HepG2 (cell line): ENCODE measurements around the gene TMEFF2. TPM values are rescaled to one million over a fixed set of nuclear protein-coding genes. Genes with fewer than 3 reads are reported as not detected.

Experiments used
- ATAC-seq: fragments of 200-7000 bp; cut with Tn5 transposase; 3 replicates; pipeline ENCODE4 v1.9.1; 2020; ENCODE audit warnings: mild to moderate bottlenecking, moderate library complexity
- BruUV-seq: library from RNA; stranded (reverse); fragments of 400-500 nt; replicated peaks from 2 replicates; lab custom pipeline; 2021; lab: Mats Ljungman, UMichigan
- CTCF ChIA-PET: fragments of 300-600 bp; formaldehyde crosslinking; extraction: SDS; loops from one replicate; lab custom pipeline; 2021; ENCODE audit warnings: low total read pairs, inconsistent platforms, low intra/inter-chr PET ratio; lab: Yijun Ruan, JAX
- POLR2A ChIA-PET: fragments of 350-600 bp; sonication (Branson Sonifier 250); formaldehyde crosslinking; loops from one replicate; lab custom pipeline; 2020; ENCODE audit warnings: antibody characterized with exemption, inconsistent platforms; lab: Yijun Ruan, JAX
- DNase-seq: peaks from one replicate; pipeline ENCODE4 v3.0.0-alpha.2; 2015; ENCODE audit warnings: low spot score
- FAIRE-seq: peaks from 3 replicates; lab custom pipeline; 2011; peaks lifted over from hg19 to GRCh38; lab: Jason Lieb, UNC
- H2AFZ ChIP-seq: one replicate; pipeline ENCODE4 v1.6.1; 2011; ENCODE audit warnings: low read length, inconsistent platforms
- H3K27ac ChIP-seq: fragments of 300-600 bp; 3 replicates; pipeline ENCODE4 v1.8.0; 2011; ENCODE audit warnings: mixed run types, mild to moderate bottlenecking, mixed read lengths, low read length, inconsistent platforms; ENCODE audit not compliant: insufficient read depth; ENCODE audit errors: extremely low read length
- H3K27me3 ChIP-seq, 2 experiments: fragments of 200-600 bp in 1 of 2; 2 replicates in 1 of 2; 3 replicates in 1 of 2; pipeline versions ENCODE4 v1.6.0 to v1.8.0; 2011; ENCODE audit warnings: low read length in 2 of 2, mild to moderate bottlenecking in 2 of 2, moderate library complexity in 2 of 2, inconsistent platforms in 1 of 2; ENCODE audit not compliant: insufficient read depth in 2 of 2, control insufficient read depth in 1 of 2
- H3K36me3 ChIP-seq, 2 experiments: fragments of 200-600 bp in 1 of 2; replicated peaks in 1 of 2; 2 replicates in 1 of 2; 3 replicates in 1 of 2; pipeline versions ENCODE4 v1.5.1 to v1.8.0; 2011; ENCODE audit warnings: low read length in 2 of 2, inconsistent platforms in 1 of 2; ENCODE audit not compliant: insufficient read depth in 2 of 2, control insufficient read depth in 1 of 2
- H3K4me1 ChIP-seq: 2 replicates; pipeline ENCODE4 v1.5.1; 2012; ENCODE audit warnings: low read length, inconsistent platforms; ENCODE audit not compliant: insufficient read depth
- H3K4me2 ChIP-seq: 2 replicates; pipeline ENCODE4 v1.6.0; 2011; ENCODE audit warnings: low read depth, low read length, inconsistent platforms
- H3K4me3 ChIP-seq, 3 experiments: fragments of 200-600 bp in 1 of 3; sonication (generic), shearing (Covaris generic) in 1 of 3; replicated peaks in 1 of 3; 2 replicates each; pipeline ENCODE4 v1.5.1; 2011 to 2016; ENCODE audit warnings: low read length in 3 of 3, inconsistent platforms in 2 of 3, low read depth in 2 of 3, mild to moderate bottlenecking in 2 of 3, control low read depth in 1 of 3, mixed read lengths in 1 of 3; ENCODE audit not compliant: insufficient read depth in 1 of 3
- H3K79me2 ChIP-seq: one replicate; pipeline ENCODE4 v1.6.1; 2011; ENCODE audit warnings: low read length, inconsistent platforms; ENCODE audit not compliant: insufficient read depth
- H3K9ac ChIP-seq: 2 replicates; pipeline ENCODE4 v1.6.0; 2011; ENCODE audit warnings: mild to moderate bottlenecking, low read depth, low read length, inconsistent platforms; ENCODE audit not compliant: insufficient read depth
- H3K9me3 ChIP-seq: 2 replicates; pipeline ENCODE4 v1.5.1; 2012; ENCODE audit warnings: mild to moderate bottlenecking, low read length
- H4K20me1 ChIP-seq: 2 replicates; pipeline ENCODE4 v1.6.0; 2011; ENCODE audit warnings: inconsistent platforms, mild to moderate bottlenecking, low read length, moderate library complexity; ENCODE audit not compliant: insufficient read depth
- NFE2L2 ChIP-seq: fragments of 150-350 bp; IDR thresholded peaks from 2 replicates; pipeline ENCODE4 v1.6.1; 2014; ENCODE audit warnings: low read length
- ZGPAT ChIP-seq: IDR thresholded peaks from 2 replicates; pipeline ENCODE4 v1.6.1; 2016; ENCODE audit warnings: mild to moderate bottlenecking
- ZNF318 ChIP-seq: sonication (generic); formaldehyde crosslinking; IDR thresholded peaks from 2 replicates; pipeline ENCODE4 v1.4.0; 2020; ENCODE audit warnings: mild to moderate bottlenecking, missing genetic modification reagents
- ZNF724P ChIP-seq: sonication (generic); formaldehyde crosslinking; IDR thresholded peaks from 2 replicates; pipeline ENCODE4 v1.8.0; 2022; ENCODE audit warnings: missing genetic modification reagents, borderline replicate concordance
- WGBS: methylation state at CpG from one replicate; pipeline ENCODE4 v1.1.6; 2017; ENCODE audit warnings: low lambda C conversion rate; 5-methylcytosine and 5-hydroxymethylcytosine counted together
- in situ Hi-C: cut with HindIII; loops from 2 replicates; pipeline ENCODE4 v1.10.0; 2017; ENCODE audit warnings: low pct_unique_long_range_greater_than_20kb; ENCODE audit not compliant: extremely low pct_ligation_motif_present
- intact Hi-C: fragments of 100-400 bp; cut with micrococcal nuclease; formaldehyde crosslinking; loops from one replicate; pipeline ENCODE4 v1.10.0; 2022; ENCODE audit not compliant: unreplicated experiment
- polyA plus RNA-seq, 8 experiments: library from polyadenylated mRNA; depleted of rRNA in 3 of 8; stranded (reverse) in 7 of 8; unstranded in 1 of 8; fragments of >200 nt; fragmentation: Illumina TruSeq in 4 of 8; extraction: Trizol in 4 of 8; gene quantifications; 2 replicates each; pipeline versions ENCODE4 v1.2.1 to v1.2.3, GENCODE V29; 2011 to 2016; ENCODE audit warnings: low read depth in 4 of 8, missing spikeins in 1 of 8, mixed read lengths in 1 of 8; ENCODE audit not compliant: insufficient read depth in 1 of 8
- total RNA-seq, 5 experiments: library from RNA; depleted of rRNA; stranded (reverse); fragments of >200 nt; fragmentation: Illumina TruSeq; extraction: Trizol; gene quantifications; 2 replicates each; pipeline ENCODE4 v1.2.3, GENCODE V29; 2016; ENCODE audit warnings: low read depth in 1 of 5

TMEFF2 gene
- total and polyA plus RNA-seq, 2 of the 13 experiments (the other 11 are each of a cell fraction or from before 2014, with no cell fraction given) = not detected

- no peak for TF ChIP-seq ZGPAT (CRISPR knock-in tag)
Measured at GRCh38 chr2:192064459-192064858, 130.3 kb downstream of the TMEFF2 start (continued).

- Histone ChIP-seq H4K20me1 (no peaks in the 10 kb centered on the region), H3K9ac (no peak overlapping the region), H3K79me2 (no peaks in the 10 kb centered on the region), H2AFZ (no peak overlapping the region), H3K9me3 (no peaks in the 10 kb centered on the region), H3K27me3 (no peaks in the 10 kb centered on the region), H3K4me1 (no peaks in the 10 kb centered on the region), H3K27ac (no peak overlapping the region), H3K36me3 (no peaks in the 10 kb centered on the region), H3K4me2 (no peak overlapping the region), H3K4me3 (no peak overlapping the region)
- no peak for DNase-seq
- FAIRE-seq = no peak
- CTCF ChIA-PET = no interaction called here
- POLR2A ChIA-PET = no interaction called here
- no peak for ATAC-seq
- 33% methylated on average over 3 of the region's 3 CpGs for WGBS
- intact Hi-C loops (no loop called here), in situ Hi-C loops (no loop called here)
- BruUV-seq = no TSS peak
- peak; percentile 69 for TF ChIP-seq NFE2L2
- TF ChIP-seq ZNF318 (CRISPR knock-in tag) = no peak
- TF ChIP-seq ZNF724P (CRISPR knock-in tag) = no peak
Measured at GRCh38 chr2:192060161-192060560, 134.6 kb downstream of the TMEFF2 start.
